Activated T-cell treated with anti-CD3 and anti-CD28 coated beads for 24 hours (primary cell): ENCODE data around the gene MPZL2.
A peak's percentile ranks its signal among the peaks of the same experiment; 100 is the strongest.

Experiments
- DNase-seq: peaks from one replicate; pipeline ENCODE4 v3.0.0-alpha.2; 2020; ENCODE audit warnings: low read depth

The MPZL2 gene

DNA sequence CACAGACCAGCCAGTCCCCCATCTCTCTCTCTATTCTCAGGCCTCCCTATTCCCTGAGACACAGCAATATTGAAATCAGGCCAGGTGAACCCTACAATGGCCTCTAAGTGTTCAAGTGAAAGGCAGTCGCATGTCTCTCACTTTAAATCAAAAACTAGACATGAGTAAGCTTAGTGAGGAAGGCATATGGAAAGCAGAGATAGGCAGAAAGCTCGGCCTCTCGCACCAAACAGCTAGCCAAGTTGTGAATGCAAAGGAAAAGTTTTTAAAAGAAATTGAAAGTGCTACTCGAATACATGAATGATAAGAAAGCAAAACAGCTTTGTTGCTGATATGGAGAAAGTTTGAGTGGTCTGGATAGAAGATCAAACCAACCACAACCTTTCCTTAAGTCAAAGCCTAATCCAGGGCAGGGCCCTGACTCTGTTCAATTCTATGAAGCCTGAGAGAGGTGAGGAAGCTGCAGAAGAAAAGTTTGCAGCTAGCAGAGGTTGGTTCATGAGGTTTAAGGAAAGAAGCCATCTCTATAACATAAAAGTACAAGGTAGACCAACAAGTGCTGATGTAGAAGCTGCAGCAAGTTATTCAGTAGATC is 19.8 kb upstream of the MPZL2 start:
- no peak for DNase-seq

- DNase-seq = no peak
Measured at GRCh38 chr11:118283037-118283636, 19.0 kb upstream of the MPZL2 start.

GRCh38 chr11:118282606-118283005 is 18.5 kb upstream of the MPZL2 start:
- no peak for DNase-seq

DNA sequence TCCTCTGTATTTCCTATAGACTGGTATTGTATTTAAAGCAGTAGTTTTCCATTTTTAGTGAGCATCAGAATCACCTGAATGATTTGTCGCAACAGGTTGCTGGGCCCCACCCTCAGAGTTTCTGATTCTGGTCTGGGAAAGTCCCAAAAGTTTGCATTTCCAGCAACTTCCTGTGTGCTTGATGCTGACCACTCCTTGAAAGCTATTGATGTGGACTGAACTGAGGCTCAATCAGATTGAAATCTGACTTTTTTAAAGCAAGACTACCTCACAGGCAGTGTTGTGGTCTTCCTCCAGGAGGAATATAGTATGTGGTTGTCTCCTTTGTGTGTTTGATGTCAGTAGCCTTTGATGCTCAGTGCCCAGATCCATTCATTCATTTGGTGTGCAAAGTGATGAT is 17.2 kb upstream of the MPZL2 start:
- no peak for DNase-seq

- DNase-seq = no peak
Measured at GRCh38 chr11:118277312-118277711, 13.2 kb upstream of the MPZL2 start.

DNA sequence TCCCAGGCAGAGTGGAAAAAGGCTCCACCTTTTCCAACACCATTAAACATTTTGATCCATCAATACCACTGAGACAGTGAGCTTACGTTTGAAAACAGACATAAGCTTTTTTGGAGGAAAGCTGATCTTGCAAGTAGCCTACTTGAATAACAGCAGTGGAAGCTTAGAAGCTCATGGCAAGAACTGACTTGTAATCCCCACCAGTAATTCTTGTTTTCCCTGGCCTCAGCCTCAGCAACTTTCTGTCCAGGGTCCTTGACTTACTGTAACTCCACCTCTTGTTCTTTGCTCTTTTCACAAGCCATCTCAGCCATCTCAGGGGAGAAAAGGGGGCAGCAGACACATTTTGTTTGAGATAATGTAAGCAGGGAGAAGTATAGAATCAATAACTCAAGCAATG is 12.3 kb upstream of the MPZL2 start:
- DNase-seq = no peak

DNA sequence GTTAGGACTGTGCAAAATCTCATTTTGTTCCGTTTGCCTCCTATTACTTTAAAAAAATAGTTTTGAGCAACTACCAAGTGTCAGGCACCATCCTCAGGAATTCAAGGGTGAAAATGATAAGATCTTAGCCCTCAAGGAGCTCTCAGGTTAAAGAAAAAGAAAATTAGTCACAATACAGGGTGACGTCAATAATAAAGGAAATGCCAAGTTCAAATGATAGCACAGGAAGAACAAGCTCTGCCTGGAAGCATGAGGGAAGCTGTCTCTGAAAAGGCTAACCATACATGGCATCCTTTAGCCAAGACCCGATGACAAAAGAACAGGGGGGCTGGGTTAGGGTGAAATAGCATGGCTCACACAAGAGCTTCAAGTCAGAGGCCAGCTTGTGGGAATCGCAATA is 11.1 kb upstream of the MPZL2 start:
- DNase-seq = no peak

- no peak for DNase-seq
Measured at GRCh38 chr11:118274186-118274585, 10.1 kb upstream of the MPZL2 start.

DNA sequence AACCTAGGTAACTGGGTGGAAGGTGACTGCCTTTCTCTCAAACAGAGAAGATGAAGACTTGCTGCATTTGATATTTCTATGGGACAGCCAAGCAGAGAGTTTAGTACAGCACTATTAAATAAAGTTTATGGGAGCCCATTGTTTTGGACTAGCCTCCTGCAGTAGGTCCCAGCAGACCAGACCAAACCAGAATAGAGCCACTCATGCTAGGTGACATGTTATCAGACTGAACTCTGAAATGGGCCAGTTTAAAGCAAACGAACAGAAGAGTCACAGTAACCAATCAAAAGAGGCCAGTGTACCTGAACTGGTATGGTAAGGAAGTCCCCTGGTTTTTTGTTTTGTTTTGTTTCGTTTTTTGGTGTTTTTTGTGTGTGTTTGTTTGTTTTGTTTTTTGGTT is 7.9 kb upstream of the MPZL2 start:
- DNase-seq = no peak

DNA sequence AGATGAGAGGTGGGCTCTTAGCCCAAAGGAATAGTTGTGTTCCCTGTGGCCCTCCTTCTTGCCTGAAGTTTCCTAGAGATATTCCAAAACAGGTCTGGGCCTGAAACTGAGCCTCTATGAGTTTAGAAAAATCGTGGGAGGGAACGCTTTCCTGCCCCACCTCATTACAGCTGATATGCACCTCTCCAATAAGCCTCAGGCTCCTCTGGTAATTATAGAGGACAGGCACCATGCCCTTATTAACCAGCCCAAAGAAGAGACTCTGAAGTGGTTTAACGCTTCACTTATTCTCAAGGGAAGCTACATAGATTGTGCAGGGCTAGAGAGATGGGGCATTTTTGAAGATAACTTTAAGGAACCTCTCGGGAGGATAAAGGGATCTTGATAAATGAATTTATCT is 3.4 kb upstream of the MPZL2 start:
- no peak for DNase-seq

DNA sequence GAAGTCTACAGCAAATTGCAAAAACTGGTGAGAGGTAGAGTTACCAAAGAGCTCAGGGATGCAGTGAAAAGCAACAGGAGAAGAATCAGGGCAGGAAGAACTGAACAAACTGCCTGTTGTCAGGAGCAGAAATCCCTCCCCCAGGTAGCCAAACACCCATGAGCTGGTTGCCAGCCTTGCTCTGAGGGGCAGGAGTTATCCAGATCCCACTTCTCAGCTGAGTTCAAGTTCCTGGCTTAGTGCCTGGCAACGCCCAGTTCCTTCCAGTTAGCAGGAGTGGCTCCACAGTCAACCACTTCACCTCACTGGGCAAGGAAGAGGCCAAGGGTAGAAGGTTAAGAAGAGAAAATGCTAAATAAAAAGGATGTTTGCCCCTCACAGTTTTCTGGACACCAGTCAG is 1.9 kb upstream of the MPZL2 start:
- DNase-seq = no peak

DNA sequence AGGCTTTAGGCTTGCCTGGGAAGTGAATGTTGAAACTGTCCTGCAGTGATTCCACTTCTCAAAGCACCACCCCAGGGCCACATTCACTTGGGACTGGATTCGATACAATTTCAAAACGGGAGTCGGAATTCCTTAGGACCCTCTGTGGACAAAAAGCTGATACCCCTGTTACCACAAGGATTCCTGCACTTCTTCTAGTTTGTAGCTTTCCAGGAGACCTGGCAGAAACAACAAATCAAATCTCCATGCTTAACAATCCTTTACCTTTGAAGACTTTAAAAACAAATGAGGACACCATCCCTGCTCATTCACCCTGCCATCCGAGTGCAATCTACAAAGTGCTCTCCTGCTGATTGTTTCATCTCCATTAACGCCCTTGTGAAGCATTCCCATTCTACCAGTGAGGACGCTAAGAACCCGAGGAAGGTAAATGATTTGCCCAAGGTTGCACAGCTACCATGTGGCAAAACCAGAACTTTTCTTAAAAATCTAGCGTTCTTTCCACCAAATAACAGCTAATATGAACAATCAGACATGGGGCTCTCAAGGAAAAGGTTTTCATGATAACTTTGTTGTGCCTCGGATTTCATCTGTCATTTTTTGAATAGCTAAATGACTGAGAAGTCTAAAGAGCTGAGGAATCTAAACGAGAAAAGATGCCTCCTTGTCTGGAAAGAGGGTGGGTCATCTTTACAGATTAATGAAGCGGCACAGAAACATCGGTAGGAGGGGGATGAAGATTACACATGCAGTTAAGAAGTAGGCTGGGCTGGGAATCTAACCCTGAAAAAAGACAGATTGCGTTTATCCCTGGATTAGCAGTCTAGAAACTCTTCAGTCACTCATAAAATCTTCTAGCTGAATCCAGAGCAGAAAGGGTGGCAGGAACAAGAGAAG is 720 bp upstream of the MPZL2 start:
- no peak for DNase-seq

GRCh38 chr11:118263112-118263511 is 985 bp downstream of the MPZL2 start:
- DNase-seq = no peak

- DNase-seq = no peak
Measured at GRCh38 chr11:118260353-118260752, 3.7 kb downstream of the MPZL2 start.

- no peak for DNase-seq
Measured at GRCh38 chr11:118259138-118259537, 5.0 kb downstream of the MPZL2 start.

GRCh38 chr11:118258410-118258809 is 5.7 kb downstream of the MPZL2 start:
- DNase-seq = no peak

DNA sequence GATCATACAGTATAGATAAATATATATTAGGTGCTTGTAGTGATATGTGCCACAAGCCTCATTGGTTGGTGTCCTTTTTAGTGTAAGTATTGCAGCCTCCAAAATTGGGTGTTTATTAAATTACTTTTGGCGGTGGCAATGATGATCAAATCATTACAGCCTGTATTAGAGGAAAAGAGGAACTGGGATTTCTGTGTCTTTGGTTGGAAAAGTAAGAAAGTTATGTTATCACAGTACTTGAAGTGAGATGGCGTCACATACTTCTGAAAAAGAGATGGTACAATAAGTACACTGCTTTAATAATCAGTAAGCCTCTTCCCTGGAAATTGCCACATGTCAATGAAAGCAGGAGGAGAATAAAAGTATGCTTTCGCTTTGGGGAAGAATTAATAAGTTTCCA is 11.4 kb downstream of the MPZL2 start:
- no peak for DNase-seq

GRCh38 chr11:118251858-118252652 is 12.0 kb downstream of the MPZL2 start, which contains the start of gene MPZL3:
Gene MPZL3 (minus strand): TSS chr11:118252365. CDS start chr11:118252294, 71 bp downstream.
- peak; percentile 78 for DNase-seq

DNA sequence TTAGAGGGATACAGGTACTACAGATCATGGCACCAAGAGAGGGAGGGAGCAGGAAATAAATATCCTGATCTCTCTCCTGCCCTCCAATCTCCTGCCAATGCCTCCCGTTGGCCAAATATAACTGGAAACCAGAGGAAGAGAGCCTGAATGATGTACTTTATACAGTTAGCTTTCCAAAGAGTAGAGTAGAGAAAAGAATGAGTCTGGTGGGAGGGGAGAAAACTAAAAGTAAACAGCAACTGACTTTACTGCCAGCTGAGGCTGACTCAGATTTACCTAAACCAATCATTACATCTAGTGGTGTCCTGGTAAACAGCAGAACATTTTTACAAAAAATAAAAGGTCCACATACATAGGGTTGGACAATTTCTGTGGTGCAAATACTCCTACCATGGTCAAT is 17.1 kb downstream of the MPZL2 start:
- no peak for DNase-seq

DNA sequence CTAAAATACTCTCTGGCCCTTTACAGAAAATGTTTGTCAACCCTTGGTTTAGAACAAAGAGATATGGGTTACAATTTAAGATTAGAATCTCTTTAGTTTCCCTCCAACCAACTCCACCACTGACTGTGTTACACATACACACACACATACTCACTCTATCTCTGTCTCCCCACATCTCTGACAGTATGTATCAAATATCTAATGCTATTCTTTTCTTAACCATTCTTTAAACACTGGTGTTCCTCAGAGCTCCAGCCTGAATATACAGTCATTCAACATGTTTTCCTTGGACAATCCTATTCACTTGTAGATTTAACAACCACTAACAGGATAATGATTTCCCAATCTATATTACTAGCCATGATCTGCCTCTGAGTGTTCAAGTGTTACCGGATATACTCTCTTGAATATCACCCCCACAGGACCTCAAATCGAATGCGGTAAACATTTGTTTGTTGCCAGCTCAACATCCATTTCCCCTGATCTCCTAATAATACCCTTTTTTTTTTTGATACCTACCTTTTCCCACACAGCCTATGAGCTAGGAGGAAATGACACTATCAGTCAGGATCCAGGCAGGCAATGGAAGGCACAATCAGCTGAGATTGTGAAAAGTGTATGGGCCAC is 18.0 kb downstream of the MPZL2 start:
- no peak for DNase-seq

DNA sequence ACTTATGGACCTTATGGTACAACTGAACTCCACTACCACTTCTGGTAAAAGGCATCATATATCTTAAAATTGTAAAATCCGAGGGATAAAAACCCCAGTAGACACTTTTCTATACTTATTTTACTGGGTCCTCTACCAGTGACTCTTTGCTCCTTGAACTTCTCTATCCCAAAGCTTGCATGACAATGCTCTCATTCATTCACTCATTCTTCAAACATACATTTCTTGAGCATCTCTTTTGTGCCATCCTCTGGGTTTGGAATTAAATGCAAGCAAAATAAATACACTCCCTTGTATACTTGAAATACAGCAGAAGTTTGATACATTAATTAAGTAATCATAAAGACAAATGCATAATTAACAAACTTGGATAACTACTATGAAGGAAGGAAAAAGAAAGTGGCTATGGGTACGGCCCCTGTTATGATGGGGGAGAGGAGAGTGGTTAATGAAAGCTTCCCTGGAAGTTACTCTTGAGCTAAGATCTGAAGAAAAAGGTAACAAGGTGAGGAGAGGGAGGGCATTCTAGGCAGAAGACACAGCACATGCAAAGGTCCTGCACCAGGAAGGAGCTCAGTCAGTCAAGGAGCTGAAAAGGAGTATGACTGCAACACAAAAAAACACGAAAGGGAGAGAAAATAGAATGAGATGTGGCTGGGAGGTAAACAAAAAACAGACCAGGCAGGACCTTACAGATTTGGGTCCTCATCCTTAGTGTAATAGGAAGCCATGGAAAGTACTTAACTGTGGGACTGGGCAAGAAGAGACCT is 19.9 kb downstream of the MPZL2 start:
- DNase-seq = no peak
